ENCODE results near the gene RPTOR.

- no peak for TF ChIP-seq CTCF (optimal IDR thresholded peaks at IDR 0.05 in 1 of 3, IDR thresholded peaks at IDR 0.05 in 1 of 3, conservative IDR thresholded peaks at IDR 0.05 in 1 of 3; ENCODE audit: extremely low read depth in 1 of 3, insufficient read depth in 2 of 3, low read length in 3 of 3)
- no peak for TF ChIP-seq EZH2 (IDR thresholded peaks at IDR 0.05; ENCODE audit: low read length)
Observed at GRCh38 chr17:80614332-80615047, 69.9 kb downstream of the RPTOR start.

All from keratinocyte (primary cell).